Panc1 (cell line): ENCODE measurements around the gene NCKAP1.

Experiments used
- POLR2AphosphoS5 ChIP-seq: IDR thresholded peaks from 2 replicates; pipeline ENCODE4 v1.6.1; 2012; ENCODE audit warnings: mild to moderate bottlenecking, low read depth, low read length, moderate library complexity
- SIN3A ChIP-seq: IDR thresholded peaks from 2 replicates; pipeline ENCODE4 v1.6.1; 2012; ENCODE audit warnings: low read depth, mild to moderate bottlenecking, low read length, moderate library complexity, borderline replicate concordance; ENCODE audit not compliant: insufficient read depth
- TCF7L2 ChIP-seq: IDR thresholded peaks from 2 replicates; pipeline ENCODE4 v1.6.1; 2011; ENCODE audit warnings: mild to moderate bottlenecking, low read depth, low read length, inconsistent platforms
- TF ChIP-seq, protein P1 (sequence below): fragments of 450-650 bp; IDR thresholded peaks from 2 replicates; pipeline ENCODE4 v1.5.1; 2017; ENCODE audit warnings: mild to moderate bottlenecking
- TF ChIP-seq, protein P2 (sequence below), 2 experiments: IDR thresholded peaks; 2 replicates each; pipeline ENCODE4 v1.6.1; 2011 to 2012; ENCODE audit warnings: low read depth in 2 of 2, control low read depth in 1 of 2, low read length in 1 of 2, mild to moderate bottlenecking in 1 of 2, moderate library complexity in 1 of 2; ENCODE audit not compliant: insufficient read depth in 1 of 2

DNA sequence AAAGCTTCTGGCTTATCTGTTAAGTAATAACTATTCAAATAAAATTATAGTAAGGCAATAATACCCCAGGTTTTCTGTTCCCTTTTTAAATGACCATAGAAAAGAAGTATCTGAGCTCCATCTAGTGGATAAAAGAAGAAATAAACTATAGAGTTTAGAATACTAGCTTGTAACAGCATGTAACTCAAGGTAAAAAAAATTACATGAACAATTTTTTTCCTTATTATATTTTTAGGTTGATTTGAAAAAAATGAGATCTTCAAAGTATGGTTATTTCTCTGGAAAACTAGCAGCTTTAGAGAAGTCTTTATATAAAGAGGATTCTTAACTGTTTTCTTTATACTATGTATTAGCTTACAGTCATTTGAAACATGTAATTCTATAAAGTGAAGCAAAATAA, 58.1 kb downstream of the NCKAP1 start:
- TF ChIP-seq SIN3A (no peak), POLR2AphosphoS5 (no peak), TCF7L2 (no peak)
- TF ChIP-seq, protein P1, sequence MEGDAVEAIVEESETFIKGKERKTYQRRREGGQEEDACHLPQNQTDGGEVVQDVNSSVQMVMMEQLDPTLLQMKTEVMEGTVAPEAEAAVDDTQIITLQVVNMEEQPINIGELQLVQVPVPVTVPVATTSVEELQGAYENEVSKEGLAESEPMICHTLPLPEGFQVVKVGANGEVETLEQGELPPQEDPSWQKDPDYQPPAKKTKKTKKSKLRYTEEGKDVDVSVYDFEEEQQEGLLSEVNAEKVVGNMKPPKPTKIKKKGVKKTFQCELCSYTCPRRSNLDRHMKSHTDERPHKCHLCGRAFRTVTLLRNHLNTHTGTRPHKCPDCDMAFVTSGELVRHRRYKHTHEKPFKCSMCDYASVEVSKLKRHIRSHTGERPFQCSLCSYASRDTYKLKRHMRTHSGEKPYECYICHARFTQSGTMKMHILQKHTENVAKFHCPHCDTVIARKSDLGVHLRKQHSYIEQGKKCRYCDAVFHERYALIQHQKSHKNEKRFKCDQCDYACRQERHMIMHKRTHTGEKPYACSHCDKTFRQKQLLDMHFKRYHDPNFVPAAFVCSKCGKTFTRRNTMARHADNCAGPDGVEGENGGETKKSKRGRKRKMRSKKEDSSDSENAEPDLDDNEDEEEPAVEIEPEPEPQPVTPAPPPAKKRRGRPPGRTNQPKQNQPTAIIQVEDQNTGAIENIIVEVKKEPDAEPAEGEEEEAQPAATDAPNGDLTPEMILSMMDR, result no peak; the same call in 1 of the 2 replicates
- TF ChIP-seq, protein P2, sequence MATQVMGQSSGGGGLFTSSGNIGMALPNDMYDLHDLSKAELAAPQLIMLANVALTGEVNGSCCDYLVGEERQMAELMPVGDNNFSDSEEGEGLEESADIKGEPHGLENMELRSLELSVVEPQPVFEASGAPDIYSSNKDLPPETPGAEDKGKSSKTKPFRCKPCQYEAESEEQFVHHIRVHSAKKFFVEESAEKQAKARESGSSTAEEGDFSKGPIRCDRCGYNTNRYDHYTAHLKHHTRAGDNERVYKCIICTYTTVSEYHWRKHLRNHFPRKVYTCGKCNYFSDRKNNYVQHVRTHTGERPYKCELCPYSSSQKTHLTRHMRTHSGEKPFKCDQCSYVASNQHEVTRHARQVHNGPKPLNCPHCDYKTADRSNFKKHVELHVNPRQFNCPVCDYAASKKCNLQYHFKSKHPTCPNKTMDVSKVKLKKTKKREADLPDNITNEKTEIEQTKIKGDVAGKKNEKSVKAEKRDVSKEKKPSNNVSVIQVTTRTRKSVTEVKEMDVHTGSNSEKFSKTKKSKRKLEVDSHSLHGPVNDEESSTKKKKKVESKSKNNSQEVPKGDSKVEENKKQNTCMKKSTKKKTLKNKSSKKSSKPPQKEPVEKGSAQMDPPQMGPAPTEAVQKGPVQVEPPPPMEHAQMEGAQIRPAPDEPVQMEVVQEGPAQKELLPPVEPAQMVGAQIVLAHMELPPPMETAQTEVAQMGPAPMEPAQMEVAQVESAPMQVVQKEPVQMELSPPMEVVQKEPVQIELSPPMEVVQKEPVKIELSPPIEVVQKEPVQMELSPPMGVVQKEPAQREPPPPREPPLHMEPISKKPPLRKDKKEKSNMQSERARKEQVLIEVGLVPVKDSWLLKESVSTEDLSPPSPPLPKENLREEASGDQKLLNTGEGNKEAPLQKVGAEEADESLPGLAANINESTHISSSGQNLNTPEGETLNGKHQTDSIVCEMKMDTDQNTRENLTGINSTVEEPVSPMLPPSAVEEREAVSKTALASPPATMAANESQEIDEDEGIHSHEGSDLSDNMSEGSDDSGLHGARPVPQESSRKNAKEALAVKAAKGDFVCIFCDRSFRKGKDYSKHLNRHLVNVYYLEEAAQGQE (IDR thresholded peaks at IDR 0.05; ENCODE audit: insufficient read depth in 1 of 2, low read depth in 2 of 2, low read length in 1 of 2), result no peak
